Measurements from ENCODE around the gene FDXR.

The FDXR gene

GRCh38 chr17:74868908-74869255 is 3.9 kb downstream of the FDXR start:
- H3K36me3 Mint-ChIP-seq (ENCODE audit: low read depth) = no peaks in the 10 kb centered on the region
- H3K27ac Mint-ChIP-seq = no peak overlapping the region
- H3K4me3 Mint-ChIP-seq = no peak overlapping the region
- H3K27me3 Mint-ChIP-seq = no peaks in the 10 kb centered on the region
- H3K4me1 Mint-ChIP-seq (ENCODE audit: low read depth) = peaks cover 20% of the 10 kb centered on the region
- H3K9me3 Mint-ChIP-seq = no peaks in the 10 kb centered on the region

- H3K36me3 Mint-ChIP-seq (ENCODE audit: low read depth) = no peaks in the 10 kb centered on the region
- peaks cover 18% of the 10 kb centered on the region for H3K4me1 Mint-ChIP-seq (ENCODE audit: low read depth)
- H3K27me3 Mint-ChIP-seq = no peaks in the 10 kb centered on the region
- no peak overlapping the region for H3K27ac Mint-ChIP-seq
- H3K9me3 Mint-ChIP-seq = no peaks in the 10 kb centered on the region
- H3K4me3 Mint-ChIP-seq = no peak overlapping the region
Measured at GRCh38 chr17:74868251-74868907, 4.4 kb downstream of the FDXR start.

DNA sequence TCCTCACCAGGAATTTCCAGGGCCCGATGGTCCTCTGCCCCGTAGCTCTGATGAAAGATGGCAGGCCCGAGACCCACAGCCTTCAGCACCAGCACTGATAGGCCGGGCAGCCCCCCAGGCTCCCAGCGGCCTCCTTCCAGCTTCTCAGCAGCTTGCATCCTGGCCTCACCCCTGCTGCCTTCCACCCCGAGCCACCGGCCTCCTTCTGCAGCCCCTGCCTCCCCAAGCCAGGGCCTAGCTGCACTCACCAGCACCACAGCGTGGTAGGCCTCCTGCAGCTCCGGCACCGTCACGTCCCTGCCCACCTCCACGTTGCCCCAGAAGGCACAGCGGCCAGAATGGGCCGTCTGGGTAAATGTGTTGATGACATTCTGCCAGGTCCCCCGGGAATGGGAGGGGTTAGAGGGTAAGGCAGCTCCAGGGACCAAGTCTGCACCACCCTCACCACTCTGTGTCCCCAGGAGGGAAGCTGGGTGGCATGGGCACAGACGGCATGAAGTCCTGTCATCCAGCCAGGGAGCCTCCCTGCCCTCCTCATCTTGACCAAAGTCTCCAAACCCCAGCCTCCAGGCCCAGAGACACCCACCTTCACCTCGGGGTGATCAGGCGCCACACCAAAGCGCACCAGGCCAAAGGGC is 6.5 kb downstream of the FDXR start:
- Mint-ChIP-seq H3K27me3 (peaks cover 8% of the 10 kb centered on the region), H3K36me3 (ENCODE audit: low read depth) (no peaks in the 10 kb centered on the region), H3K27ac (no peak overlapping the region), H3K4me3 (no peak overlapping the region), H3K9me3 (no peaks in the 10 kb centered on the region), H3K4me1 (ENCODE audit: low read depth) (peaks cover 13% of the 10 kb centered on the region)

- Mint-ChIP-seq H3K9me3 (no peaks in the 10 kb centered on the region), H3K27ac (no peak overlapping the region), H3K36me3 (ENCODE audit: low read depth) (no peaks in the 10 kb centered on the region), H3K4me1 (ENCODE audit: low read depth) (peaks cover 12% of the 10 kb centered on the region), H3K4me3 (no peak overlapping the region), H3K27me3 (peaks cover 8% of the 10 kb centered on the region)
Measured at GRCh38 chr17:74865504-74866197, 7.1 kb downstream of the FDXR start.

GRCh38 chr17:74864866-74865395 is 7.9 kb downstream of the FDXR start:
- H3K4me1 Mint-ChIP-seq (ENCODE audit: low read depth) = peaks cover 15% of the 10 kb centered on the region
- H3K9me3 Mint-ChIP-seq = no peaks in the 10 kb centered on the region
- no peak overlapping the region for H3K27ac Mint-ChIP-seq
- no peak overlapping the region for H3K4me3 Mint-ChIP-seq
- peaks cover 11% of the 10 kb centered on the region for H3K27me3 Mint-ChIP-seq
- no peaks in the 10 kb centered on the region for H3K36me3 Mint-ChIP-seq (ENCODE audit: low read depth)

DNA sequence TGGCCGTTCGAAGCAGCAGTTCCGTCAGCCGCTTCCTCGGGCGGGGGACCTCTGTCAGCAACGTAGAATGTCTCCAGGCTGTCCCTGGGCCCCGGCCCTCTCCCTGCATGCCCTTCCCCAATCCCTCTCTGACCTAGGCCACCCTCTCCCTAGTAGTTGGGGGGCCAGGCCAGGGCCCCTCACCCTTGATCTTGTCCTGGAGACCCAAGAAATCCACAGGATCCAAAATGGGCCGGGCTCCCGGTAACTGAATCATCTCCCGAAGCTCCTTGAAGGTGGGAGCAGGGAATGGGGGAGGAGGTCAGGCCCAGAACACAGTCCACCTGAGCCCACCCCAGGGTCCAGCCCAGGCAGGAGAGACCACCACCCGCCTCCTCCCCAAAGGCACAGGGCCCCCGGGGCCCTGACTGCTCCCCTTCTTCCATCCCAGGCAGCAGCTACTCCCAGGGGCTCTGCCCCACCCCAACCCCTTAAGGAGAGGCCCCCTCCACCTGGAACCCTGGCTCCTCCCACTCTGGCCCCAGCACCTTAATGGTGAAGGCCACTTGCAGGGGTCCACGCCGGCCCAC is 8.4 kb downstream of the FDXR start:
- H3K9me3 Mint-ChIP-seq = no peaks in the 10 kb centered on the region
- H3K27me3 Mint-ChIP-seq = peaks cover 11% of the 10 kb centered on the region
- peaks cover 15% of the 10 kb centered on the region for H3K4me1 Mint-ChIP-seq (ENCODE audit: low read depth)
- H3K4me3 Mint-ChIP-seq = no peak overlapping the region
- H3K36me3 Mint-ChIP-seq (ENCODE audit: low read depth) = no peaks in the 10 kb centered on the region
- no peak overlapping the region for H3K27ac Mint-ChIP-seq

- Mint-ChIP-seq H3K27me3 (peaks cover 17% of the 10 kb centered on the region), H3K36me3 (ENCODE audit: low read depth) (no peaks in the 10 kb centered on the region), H3K4me3 (no peak overlapping the region), H3K9me3 (no peaks in the 10 kb centered on the region), H3K4me1 (ENCODE audit: low read depth) (peaks cover 15% of the 10 kb centered on the region), H3K27ac (no peak overlapping the region)
Measured at GRCh38 chr17:74863420-74864296, 9.1 kb downstream of the FDXR start.

GRCh38 chr17:74862919-74863318 is 9.9 kb downstream of the FDXR start:
- H3K4me3 Mint-ChIP-seq = no peak overlapping the region
- no peaks in the 10 kb centered on the region for H3K36me3 Mint-ChIP-seq (ENCODE audit: low read depth)
- peaks cover 22% of the 10 kb centered on the region for H3K27me3 Mint-ChIP-seq
- no peaks in the 10 kb centered on the region for H3K9me3 Mint-ChIP-seq
- no peak overlapping the region for H3K27ac Mint-ChIP-seq
- peaks cover 15% of the 10 kb centered on the region for H3K4me1 Mint-ChIP-seq (ENCODE audit: low read depth)

- Mint-ChIP-seq H3K9me3 (no peaks in the 10 kb centered on the region), H3K4me3 (no peak overlapping the region), H3K4me1 (ENCODE audit: low read depth) (peaks cover 15% of the 10 kb centered on the region), H3K36me3 (ENCODE audit: low read depth) (no peaks in the 10 kb centered on the region), H3K27me3 (peaks cover 27% of the 10 kb centered on the region), H3K27ac (no peak overlapping the region)
Measured at GRCh38 chr17:74862108-74862901, 10.5 kb downstream of the FDXR start.

DNA sequence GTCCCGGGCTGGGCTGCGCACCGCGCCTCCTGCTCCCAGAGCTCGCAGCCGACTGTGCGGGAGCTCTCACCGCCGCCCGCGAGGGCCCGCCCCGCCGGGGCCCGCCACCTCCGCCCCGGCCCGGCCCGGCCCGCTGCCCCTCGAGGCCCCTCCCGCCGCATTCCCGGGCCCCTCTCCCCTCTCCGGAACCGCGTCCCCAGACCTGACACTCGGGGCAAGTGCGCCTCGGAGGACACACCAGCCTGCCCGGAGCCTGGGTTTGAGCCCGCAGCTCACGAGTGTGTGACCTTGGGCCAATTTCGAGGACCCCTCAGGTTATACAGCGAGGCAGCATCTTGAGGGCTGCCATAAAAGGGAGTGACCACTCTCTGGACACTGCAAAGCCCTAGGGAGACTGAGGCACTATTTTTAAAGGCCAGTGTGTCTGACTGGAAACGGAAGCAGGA is 11.1 kb downstream of the FDXR start:
- Mint-ChIP-seq H3K4me1 (ENCODE audit: low read depth) (peaks cover 15% of the 10 kb centered on the region), H3K36me3 (ENCODE audit: low read depth) (no peaks in the 10 kb centered on the region), H3K9me3 (no peaks in the 10 kb centered on the region), H3K27me3 (peaks cover 33% of the 10 kb centered on the region), H3K27ac (no peak overlapping the region), H3K4me3 (peak overlapping the region; percentile 17)

- Mint-ChIP-seq H3K4me1 (ENCODE audit: low read depth) (peaks cover 15% of the 10 kb centered on the region), H3K9me3 (no peaks in the 10 kb centered on the region), H3K27ac (no peak overlapping the region), H3K4me3 (no peak overlapping the region), H3K27me3 (peaks cover 38% of the 10 kb centered on the region), H3K36me3 (ENCODE audit: low read depth) (no peaks in the 10 kb centered on the region)
Measured at GRCh38 chr17:74860872-74861661, 11.7 kb downstream of the FDXR start.

DNA sequence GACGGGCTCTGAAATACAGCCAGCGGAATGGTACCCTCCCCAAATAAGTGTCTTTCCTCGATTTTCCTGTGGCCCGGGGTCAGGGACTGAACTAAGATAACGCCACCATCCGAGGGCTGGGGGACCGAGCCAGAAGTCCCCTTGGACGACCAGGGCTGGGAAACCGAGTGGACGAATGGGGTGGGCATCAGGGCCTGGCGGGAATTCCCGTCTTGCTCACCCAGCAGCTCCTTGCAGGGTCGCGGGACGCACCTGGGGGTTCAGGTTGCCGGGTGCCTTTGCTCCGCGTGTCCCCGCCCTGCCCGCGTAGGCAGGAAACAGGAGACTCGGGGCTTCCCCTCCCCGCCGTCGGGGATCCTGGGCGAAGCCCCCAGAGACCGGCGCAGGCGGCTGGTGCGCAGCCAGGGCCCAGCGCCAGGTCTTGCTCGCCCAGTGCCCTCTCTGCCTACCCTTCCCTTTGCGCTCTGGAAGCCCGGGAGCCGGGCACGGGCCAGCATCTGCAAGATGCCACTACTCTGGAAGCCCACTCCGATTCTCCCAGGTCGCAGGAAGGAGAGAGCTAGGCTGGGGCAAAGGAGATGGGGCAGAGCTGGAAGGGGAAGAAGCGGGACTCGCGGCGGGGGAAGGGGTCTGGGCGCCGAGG is 12.4 kb downstream of the FDXR start:
- peak overlapping the region; percentile 47 for H3K4me3 Mint-ChIP-seq
- peaks cover 15% of the 10 kb centered on the region for H3K4me1 Mint-ChIP-seq (ENCODE audit: low read depth)
- H3K27me3 Mint-ChIP-seq = peaks cover 45% of the 10 kb centered on the region
- H3K36me3 Mint-ChIP-seq (ENCODE audit: low read depth) = no peaks in the 10 kb centered on the region
- H3K27ac Mint-ChIP-seq = no peak overlapping the region
- H3K9me3 Mint-ChIP-seq = no peaks in the 10 kb centered on the region

Measured in stimulated activated naive CD8-positive, alpha-beta T cell treated with anti-CD3 and anti-CD28 coated beads, Interleukin-15, Interleukin-2, amounts not matched to agents 100 ng/mL and 50 ng/mL, for 24 hours (primary cell).